GM21529 (cell line): Measurements from ENCODE around the gene KIF14.

ENCODE experiments used
- ATAC-seq: cut with Tn5 transposase; IDR thresholded peaks from one replicate; pipeline ENCODE4 v1.9.1; 2021; ENCODE audit not compliant: unreplicated experiment

Gene KIF14, protein sequence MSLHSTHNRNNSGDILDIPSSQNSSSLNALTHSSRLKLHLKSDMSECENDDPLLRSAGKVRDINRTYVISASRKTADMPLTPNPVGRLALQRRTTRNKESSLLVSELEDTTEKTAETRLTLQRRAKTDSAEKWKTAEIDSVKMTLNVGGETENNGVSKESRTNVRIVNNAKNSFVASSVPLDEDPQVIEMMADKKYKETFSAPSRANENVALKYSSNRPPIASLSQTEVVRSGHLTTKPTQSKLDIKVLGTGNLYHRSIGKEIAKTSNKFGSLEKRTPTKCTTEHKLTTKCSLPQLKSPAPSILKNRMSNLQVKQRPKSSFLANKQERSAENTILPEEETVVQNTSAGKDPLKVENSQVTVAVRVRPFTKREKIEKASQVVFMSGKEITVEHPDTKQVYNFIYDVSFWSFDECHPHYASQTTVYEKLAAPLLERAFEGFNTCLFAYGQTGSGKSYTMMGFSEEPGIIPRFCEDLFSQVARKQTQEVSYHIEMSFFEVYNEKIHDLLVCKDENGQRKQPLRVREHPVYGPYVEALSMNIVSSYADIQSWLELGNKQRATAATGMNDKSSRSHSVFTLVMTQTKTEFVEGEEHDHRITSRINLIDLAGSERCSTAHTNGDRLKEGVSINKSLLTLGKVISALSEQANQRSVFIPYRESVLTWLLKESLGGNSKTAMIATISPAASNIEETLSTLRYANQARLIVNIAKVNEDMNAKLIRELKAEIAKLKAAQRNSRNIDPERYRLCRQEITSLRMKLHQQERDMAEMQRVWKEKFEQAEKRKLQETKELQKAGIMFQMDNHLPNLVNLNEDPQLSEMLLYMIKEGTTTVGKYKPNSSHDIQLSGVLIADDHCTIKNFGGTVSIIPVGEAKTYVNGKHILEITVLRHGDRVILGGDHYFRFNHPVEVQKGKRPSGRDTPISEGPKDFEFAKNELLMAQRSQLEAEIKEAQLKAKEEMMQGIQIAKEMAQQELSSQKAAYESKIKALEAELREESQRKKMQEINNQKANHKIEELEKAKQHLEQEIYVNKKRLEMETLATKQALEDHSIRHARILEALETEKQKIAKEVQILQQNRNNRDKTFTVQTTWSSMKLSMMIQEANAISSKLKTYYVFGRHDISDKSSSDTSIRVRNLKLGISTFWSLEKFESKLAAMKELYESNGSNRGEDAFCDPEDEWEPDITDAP (N-terminal part only)

DNA sequence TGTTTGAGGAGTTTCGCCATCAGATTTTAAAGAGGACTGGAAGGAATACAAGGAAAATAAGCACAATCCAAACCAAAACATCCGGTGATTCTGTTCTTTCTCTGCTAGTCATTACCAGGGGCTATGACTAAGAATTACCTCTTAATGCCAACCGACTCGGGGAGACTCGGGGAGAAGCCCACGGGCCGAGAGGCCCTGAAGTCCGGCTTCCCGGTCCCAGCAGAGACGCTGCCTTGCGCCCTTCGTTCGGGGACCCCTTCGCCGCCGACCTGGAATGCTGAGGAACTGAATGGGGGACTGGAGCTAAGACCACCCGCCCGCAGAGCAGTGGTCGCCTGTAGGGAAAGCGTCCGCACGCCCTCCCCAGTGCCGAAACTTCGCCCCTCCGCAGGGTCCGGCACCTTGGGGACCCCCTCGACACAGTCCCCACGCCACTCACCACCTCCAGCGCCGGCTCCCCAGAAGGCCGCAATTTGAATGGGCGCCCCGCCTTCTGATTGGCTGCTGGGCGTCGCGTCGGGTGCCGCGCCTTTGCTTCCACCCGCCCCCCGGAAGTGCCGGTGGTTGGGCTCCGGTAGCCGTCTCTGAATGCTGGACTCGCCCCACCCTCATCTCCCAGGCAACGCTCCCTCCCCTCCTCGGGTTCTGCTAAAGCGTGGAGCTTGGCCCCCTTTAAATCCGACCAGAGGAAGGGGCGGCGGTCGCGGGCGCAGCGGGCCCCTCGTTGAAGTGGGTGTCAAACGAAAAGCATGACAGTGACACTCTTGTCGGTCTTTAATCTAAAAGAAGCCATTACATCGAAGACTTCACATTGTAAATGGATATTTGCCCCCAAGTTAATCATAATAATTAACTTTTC is at the start of gene KIF14:
TSS of gene KIF14 (minus strand) at position 479 of the 859 bp plus-strand sequence. CDS start 2,028 bp downstream, outside the sequence.
- peak; percentile 91 for ATAC-seq

DNA sequence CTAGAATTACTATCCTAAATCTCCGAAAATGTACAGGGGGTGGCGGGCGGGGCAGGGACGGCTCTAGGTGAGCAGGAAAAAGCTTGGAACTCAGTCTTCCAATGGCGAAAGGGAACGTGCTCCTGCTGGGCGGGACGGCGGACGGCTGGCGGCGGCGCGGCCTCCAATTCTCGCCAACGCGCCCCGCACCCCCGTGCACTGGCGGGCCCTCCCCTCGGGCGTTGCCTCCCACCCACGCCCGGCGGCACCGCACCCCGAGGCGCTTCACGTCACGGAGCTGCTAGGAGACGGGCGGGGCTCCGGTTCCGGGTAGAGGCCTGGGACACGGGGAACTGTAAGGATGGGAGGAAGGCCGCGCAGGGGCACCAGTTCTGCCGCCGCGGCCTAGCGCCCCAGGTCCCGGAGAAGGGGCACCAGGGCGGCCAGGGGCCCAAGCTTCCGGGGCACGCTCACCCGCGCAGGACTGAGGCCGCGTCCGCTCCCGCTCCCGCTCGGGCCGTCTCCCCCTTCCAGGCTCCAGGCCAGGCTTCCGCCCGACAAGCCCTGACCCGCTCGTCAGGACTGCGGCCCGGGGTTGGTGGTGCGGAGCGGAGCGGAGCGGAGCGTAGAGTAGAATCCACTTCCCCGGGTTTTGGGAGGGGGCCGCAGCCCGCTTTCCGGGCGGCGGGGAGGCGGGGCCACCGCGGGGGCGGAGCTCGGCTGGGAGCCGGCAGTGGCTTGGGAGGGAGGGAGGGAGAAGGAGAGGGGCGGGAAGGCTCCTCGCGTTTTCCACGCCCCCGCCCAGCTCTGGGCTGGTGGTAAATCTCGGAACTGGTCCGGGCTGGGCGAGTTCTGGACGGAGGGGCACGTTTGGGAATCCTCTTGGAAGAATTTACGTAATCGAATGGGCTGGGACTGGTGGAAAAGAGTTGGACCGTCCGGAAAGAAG is 49.0 kb upstream of the KIF14 start, which contains the start of gene DDX59:
TSS of gene DDX59 (minus strand) at position 594 of the 928 bp plus-strand sequence. CDS start 3,167 bp downstream, outside the sequence.
- peak; percentile 87 for ATAC-seq

DNA sequence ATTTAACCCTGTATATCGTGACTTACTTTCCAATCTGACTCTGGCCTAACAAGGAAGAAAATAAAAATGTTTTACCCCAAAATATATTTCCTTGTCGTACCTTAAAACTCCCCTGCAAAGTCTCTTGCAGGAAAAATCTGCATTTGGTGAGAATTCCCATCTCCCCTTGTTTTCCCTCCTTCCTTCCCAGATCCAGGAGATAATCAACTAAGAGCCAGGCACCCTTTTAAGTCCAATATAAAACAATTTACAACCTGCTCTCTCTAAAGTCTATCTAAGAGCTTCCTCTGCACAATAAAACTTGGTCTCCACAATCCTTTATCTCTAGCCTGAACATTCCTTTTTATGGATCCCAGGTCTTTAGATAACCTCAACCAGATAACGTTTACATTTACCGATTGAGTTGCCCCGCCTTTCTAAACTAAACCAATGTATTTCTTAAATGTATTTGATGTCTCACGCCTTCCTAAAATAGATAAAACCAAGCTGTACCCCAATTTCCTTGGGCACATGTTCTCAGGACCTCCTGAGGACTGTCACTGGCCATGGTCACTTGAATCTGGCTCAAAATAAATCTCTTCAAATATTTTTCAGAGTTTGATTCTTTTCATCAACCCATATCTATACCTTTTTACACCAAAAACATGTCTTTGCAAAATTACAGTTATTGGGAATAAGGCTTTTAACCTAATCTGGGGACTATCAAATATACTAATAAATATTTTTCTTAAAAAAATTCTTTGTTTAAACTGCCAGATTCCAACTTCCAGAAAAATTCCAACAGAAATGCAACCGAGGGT is 48.2 kb upstream of the KIF14 start:
- no peak for ATAC-seq

DNA sequence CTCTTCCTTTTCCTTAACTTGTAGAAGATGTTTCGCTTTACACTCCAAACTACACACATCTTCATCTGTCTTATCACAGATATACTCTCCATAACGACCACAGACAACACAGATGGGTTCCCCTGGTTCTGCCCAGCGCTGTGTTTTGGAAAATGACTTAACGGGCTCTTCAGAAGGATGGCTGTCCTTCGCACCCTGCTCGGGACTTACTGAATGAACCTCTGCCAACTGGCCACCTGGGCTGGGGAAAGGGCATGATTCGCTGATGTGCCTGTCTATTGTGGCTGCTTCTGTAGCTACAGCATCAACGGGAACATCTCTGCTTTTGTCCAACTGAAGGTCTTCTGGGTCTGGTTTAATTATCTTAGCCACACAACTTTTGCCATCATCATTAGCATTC is 45.8 kb upstream of the KIF14 start:
- ATAC-seq: no peak

DNA sequence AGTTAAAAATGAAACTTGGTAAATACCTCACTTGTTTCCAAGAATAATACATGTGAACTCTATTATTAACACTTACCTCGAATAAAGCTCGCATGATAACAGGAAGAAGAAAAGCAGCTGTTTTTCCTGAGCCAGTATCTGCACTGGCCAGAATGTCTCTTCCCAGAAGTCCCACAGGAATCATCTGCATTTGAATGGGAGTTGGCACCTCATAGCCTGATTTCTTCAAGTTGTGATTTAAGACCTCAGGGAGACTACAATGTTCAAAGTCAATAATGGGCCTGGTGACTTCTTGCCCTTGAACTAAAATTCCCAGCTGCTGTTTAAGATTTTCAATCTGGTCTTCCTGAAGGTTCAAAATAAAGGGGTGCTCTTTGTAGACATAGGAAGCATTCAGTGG is 45.3 kb upstream of the KIF14 start:
- ATAC-seq: no peak

DNA sequence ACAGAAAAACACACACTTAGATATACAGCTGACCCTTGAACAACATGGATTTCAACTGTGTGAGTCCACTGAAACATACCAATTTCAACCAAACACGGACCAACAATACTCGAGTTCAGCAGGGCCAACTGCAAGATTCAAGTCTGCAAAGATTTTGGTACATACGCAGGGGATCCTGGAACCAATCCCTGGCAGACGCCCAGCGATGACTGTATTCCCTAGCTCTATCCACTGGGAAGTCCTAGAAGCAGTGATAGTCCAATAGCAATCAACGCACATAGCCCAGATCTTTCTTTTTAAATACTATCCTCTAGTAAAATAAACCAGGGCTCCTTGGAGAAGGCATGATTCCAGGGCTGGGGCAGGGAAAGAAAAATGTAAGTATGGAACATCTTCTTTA is 40.2 kb upstream of the KIF14 start:
- no peak for ATAC-seq

DNA sequence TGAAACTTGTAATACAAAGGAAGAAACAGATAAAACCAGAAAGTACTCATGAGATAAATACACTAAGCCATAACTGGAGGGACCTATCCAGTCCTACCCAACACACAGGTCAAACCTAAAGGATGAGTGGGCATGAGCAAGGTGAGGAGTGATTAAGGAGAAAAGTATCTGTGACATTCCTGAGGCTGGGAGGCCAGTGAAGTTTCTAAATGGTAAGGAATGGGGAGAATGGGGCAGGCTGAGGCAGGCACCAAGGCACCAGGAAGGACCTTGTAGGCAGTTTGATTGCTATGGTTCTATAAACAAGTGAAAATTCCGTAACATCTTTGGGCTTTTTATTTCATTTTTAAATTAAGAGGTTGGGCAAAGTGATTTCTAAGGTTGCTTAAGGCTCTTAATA is 38.7 kb upstream of the KIF14 start:
- no peak for ATAC-seq

DNA sequence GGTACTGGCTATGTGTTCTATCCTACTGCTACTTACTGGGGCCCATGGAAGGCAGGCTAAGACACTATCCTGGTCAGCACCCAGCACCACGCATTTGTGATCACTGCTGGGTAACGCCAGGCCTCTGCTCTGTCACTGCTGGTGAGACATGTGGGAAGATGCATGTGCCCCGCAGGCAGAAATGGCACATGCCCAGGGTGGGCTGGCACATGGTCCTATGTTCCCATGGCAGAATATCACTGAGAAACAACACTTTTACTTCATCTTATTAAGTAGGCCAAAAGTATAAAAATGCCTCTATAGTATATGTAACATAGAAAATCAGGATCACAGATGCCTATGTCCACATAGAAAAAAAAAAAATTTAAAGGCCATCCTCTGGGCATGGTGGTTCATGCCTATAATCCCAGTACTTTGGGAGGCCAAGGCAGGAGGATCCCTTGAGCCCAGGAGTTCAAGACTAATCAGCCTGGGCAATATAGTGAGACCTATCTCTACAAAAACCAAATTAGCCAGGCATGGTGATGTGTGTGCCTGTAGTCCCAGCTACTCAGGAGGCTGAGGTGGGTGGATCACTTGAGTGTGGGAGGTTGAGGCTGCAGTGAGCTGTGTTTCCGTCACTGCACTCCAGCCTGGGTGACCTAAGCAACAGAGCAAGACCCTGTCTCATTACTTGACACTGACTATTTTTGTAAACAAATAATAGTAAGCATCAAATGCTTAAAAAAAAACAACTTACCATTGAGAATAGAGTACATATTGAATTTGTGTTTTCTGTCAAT is 37.7 kb upstream of the KIF14 start:
- ATAC-seq: no peak

DNA sequence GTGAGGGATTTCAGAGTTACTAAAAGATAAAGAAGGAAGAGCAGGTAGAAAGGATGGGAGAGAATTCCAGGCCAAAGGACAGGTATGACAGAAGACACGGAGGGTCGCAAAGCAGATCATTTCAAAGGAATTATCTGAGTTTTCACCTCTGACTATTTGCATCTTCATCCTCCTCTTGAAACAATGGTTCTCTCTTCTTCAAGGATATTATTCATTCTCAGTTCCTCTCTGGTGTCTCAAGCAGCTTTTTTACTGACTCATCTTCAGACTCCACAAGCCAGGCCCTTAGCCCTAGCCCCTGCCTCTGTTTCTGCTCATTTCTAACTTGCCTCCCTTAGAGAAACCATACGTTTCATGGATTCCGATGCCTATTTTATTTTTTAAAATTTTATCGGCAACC is 34.1 kb upstream of the KIF14 start:
- ATAC-seq: peak; percentile 97

DNA sequence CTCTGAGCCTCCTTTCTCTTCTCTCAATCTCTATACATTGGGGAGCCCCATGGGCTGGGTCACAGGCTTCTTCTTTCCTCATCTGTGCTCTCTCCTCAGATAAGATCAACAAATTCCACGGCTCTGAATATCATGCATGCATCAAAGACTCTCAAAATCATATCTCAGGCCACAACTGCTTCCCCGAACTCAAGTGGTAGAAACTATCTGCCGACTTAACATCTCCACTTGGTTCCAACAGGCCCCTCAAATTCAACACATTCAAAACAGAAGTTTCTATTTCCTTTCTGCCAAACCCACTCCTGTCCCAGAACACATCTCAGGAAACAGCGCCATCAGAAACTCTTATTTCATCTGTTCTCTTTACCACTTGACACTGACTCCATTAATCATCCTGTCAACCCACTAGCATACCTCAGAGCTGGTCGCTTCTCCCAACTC is 32.5 kb upstream of the KIF14 start:
- no peak for ATAC-seq

DNA sequence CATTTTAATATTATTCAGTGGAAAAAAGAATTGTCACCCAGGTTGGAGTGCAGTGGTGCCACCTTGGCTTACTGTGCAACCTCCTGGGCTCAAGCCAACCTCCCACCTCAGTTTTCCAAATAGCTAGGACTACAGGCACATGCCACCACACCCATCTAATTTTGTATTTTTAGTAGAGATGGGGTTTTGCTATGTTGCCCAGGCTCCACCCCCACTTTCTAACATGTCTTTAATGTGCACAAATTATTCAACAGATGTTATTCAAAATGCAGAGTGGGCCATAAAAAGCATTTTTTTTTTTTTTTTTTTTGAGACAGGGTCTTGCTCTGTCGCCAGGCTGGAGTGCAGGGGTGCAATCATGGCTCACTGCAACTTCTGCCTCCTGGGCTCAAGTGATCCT is 31.8 kb upstream of the KIF14 start:
- ATAC-seq: no peak

DNA sequence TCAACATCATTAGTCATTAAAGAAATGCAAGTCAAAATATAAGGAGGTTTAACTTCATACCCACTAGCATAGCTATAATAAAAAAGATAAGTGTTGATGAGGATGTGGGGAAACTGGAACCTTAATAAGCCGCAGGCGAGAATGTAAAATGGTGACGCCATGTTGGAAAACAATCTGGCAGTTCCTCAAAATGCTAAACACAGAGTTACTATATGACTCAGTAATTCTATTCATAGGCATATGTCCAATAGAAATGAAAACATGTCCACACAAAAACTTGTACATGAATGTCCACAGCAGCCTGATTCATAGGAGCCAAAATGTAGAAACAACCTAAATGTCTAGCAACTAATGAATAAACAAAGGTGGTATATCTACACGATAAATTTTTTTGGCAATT is 26.0 kb upstream of the KIF14 start:
- ATAC-seq: no peak

DNA sequence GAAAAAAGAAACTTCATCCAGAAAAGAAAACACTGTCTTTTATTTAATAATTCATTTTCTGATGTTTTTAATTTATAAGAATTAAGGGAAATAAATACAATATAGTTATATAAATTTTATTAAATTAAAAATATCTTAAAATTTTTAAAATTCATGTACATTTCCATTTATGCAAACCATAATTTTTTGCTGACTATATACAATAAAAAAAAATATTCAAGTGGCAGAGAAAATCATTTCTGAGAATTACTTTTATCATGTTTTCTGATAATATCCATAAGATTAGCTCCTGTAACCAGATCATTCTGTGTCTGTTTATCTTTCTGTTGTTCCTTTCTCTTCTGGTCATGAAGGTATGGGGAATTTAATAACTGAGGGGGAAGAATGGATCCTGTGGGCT is 23.5 kb upstream of the KIF14 start:
- no peak for ATAC-seq

DNA sequence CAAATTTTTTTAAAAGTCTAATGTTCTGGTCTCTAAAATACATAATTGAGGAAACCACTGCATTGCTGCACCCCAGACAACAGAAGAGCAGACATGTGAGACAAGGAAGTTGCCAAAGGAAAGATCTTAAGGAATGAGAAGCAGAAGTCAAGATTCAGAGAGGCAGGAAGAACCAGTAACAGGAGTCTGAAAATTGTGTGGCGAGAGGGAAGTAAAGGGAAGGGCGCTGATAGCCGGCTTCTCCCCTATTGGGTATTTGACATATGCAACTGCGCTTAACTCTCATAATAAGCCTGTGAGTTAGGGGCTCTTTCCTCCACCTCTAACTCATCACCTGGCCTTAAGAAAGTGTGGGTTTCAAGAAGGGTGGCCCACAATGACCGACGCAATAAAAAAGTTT is 21.9 kb upstream of the KIF14 start:
- ATAC-seq: no peak

DNA sequence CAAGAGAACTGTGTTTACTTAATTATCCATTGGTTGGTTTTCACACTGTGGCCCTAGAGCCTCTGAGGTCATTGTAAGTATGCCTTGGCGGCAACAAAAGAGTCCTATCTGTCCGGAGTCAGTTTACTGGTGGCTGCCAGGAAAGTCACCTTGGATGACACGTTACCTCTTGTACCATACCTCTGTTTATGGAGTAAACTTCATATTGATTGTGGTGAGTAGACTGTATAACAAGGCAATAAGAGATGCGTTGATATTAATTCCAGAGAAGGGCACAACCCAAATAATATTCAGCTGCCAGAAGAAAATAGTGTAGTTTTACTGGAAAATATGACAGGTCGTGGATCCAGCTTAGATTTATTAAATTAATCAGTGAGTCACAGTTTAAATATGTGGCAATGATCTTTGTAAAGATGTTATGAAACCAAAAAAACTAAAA is 20.4 kb upstream of the KIF14 start:
- ATAC-seq: no peak

DNA sequence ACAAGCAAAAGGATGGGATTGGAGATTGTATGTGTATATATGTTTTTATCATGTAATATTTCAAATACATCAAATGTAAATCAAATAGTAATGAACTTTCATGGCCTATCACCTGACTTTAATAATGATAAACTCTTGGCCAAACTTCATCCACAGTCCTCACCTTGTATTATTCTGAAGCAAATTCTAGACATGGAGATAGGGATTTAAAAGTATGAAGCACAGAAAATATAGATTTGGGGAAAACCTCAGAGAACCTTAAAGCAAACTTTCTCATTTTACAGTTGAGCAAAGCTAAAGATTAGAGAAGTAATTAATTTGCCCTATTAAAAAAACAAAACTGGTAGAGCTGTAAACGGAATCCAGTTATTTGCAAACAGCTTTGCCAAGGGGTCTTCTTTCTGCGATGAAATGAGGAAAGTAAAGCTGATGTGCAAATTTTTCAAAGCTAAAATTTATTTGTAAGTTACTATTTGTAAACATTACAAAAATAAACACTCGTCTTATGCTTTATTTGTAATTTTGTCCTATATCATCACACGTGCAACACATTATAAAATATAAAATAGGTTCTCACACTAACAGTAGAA is 19.9 kb upstream of the KIF14 start:
- ATAC-seq: no peak

DNA sequence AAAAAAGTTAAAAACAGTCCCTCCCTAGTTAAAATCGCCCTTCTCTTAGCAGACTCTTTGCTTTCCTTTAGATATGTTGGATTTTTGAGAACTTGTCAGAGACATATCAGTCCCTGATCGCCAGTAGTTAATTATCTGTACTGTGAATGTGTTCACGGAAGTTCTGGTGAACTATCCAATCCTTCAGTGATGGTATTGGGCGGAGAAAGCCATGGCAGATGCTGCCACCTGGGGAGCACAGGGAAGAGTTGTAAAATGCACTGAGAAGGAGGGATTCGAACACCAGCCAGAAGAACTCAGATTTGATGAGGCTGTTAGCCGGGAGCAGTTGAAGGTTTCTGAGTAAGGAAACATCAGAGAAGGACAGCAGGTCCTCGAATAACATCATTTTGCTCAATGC is 17.5 kb upstream of the KIF14 start:
- ATAC-seq: no peak
